Peyer's patch (tissue), 4 donors: Measurements from ENCODE around the gene CAST. TPM values are rescaled to one million over a fixed set of nuclear protein-coding genes. Genes with fewer than 3 reads are reported as not detected.

Source experiments
- DNase-seq, 3 donors: peaks; one replicate each; pipeline ENCODE4 v3.0.0-alpha.2; 2017 to 2019
- H3K27ac ChIP-seq, 4 donors: fragments of 200-600 bp; sonication (generic); one replicate each; pipeline ENCODE4 v1.5.1; 2016 to 2019
- H3K27me3 ChIP-seq, 2 donors: fragments of 200-600 bp; sonication (generic); one replicate each; pipeline ENCODE4 v1.5.1; 2019
- H3K36me3 ChIP-seq, 3 donors: fragments of 200-600 bp; sonication (generic); one replicate each; pipeline ENCODE4 v1.5.1; 2016 to 2019
- H3K4me1 ChIP-seq, 4 donors: fragments of 200-600 bp; sonication (generic); one replicate each; pipeline ENCODE4 v1.5.1; 2016 to 2019
- H3K4me3 ChIP-seq, 4 donors: fragments of 200-600 bp; sonication (generic); 1 replicate in 3 of 4; 2 replicates in 1 of 4; pipeline ENCODE4 v1.5.1; 2016 to 2019; ENCODE audit warnings: mild to moderate bottlenecking in 1 of 4
- H3K9me3 ChIP-seq, 4 donors: fragments of 200-600 bp; sonication (generic); one replicate each; pipeline ENCODE4 v1.5.1; 2016 to 2019; ENCODE audit warnings: mild to moderate bottlenecking in 1 of 4
- POLR2A ChIP-seq, 2 donors: fragments of 450-650 bp; IDR thresholded peaks; one replicate each; pipeline ENCODE4 v1.5.1; 2017; ENCODE audit warnings: antibody characterized with exemption in 2 of 2, mild to moderate bottlenecking in 2 of 2, moderate library complexity in 2 of 2
- total RNA-seq, 4 donors: library from RNA; depleted of rRNA; stranded (reverse); fragments of >200 nt; gene quantifications; one replicate each; pipeline ENCODE4 v1.1.0, GENCODE V29; 2016
- TF ChIP-seq, protein P1 (sequence below), 6 experiments: fragments of 450-650 bp in 4 of 6; fragments of 200-600 bp in 2 of 6; sonication (generic) in 1 of 6; IDR thresholded peaks; one replicate each; pipeline ENCODE4 v1.5.1; 2017 to 2019; ENCODE audit warnings: antibody characterized with exemption in 6 of 6, mild to moderate bottlenecking in 3 of 6, moderate library complexity in 1 of 6

The CAST gene
- total RNA-seq, 4 donors from 2014 or later = 268 to 396 (median 337) TPM

DNA sequence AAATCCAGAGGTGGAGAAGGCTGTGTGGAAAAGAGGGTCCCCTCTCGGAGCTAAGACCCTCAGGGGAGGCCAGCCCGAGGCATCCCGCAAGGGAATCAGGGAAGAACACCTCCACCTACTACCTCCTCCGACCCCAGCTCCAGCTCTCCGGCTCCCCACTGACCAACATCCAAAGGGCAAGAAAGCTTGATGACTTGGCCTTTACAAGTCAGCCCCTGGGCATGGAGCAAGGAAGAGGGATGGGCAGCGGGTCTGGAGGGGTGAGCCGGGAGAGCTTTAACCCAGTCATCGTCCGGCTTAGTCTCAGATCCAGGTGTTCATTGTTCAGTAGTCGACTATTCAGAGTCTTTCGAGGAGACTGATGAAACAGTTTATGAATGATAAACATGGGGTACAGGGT, 113.5 kb downstream of the CAST start:
- H3K27ac ChIP-seq = peak overlapping the region in 1 of 4 donors; percentile 28
- no peaks in the 10 kb centered on the region for H3K27me3 ChIP-seq

GRCh38 chr5:96776621-96777020, 114.4 kb downstream of the CAST start:
- Histone ChIP-seq H3K9me3 (no peaks in the 10 kb centered on the region), H3K36me3 (peaks cover 0 to 91% (median 0%) of the 10 kb centered on the region in 3 donors), H3K4me3 (no peak overlapping the region), H3K27ac (peak overlapping the region in 1 of 4 donors; percentile 28), H3K27me3 (no peaks in the 10 kb centered on the region), H3K4me1 (peaks cover 0 to 4% (median 0%) of the 10 kb centered on the region in 4 donors)
- DNase-seq = no peak
- TF ChIP-seq POLR2A (IDR thresholded peaks at IDR 0.05) = no peak
- TF ChIP-seq, protein P1, sequence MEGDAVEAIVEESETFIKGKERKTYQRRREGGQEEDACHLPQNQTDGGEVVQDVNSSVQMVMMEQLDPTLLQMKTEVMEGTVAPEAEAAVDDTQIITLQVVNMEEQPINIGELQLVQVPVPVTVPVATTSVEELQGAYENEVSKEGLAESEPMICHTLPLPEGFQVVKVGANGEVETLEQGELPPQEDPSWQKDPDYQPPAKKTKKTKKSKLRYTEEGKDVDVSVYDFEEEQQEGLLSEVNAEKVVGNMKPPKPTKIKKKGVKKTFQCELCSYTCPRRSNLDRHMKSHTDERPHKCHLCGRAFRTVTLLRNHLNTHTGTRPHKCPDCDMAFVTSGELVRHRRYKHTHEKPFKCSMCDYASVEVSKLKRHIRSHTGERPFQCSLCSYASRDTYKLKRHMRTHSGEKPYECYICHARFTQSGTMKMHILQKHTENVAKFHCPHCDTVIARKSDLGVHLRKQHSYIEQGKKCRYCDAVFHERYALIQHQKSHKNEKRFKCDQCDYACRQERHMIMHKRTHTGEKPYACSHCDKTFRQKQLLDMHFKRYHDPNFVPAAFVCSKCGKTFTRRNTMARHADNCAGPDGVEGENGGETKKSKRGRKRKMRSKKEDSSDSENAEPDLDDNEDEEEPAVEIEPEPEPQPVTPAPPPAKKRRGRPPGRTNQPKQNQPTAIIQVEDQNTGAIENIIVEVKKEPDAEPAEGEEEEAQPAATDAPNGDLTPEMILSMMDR (IDR thresholded peaks at IDR 0.05) = no peak

More for the DNA sequence above, 113.5 kb downstream of the CAST start:
- DNase-seq = no peak
- TF ChIP-seq POLR2A (IDR thresholded peaks at IDR 0.05) = no peak
- TF ChIP-seq, protein P1 (IDR thresholded peaks at IDR 0.05) = no peak
- H3K9me3 ChIP-seq = no peaks in the 10 kb centered on the region
- H3K36me3 ChIP-seq = peaks cover 0 to 95% (median 0%) of the 10 kb centered on the region in 3 donors
- H3K4me1 ChIP-seq = no peaks in the 10 kb centered on the region
- no peak overlapping the region for H3K4me3 ChIP-seq

- Histone ChIP-seq H3K27me3 (no peaks in the 10 kb centered on the region), H3K27ac (no peak overlapping the region), H3K9me3 (no peaks in the 10 kb centered on the region), H3K4me3 (no peak overlapping the region), H3K4me1 (peaks cover 0 to 9% (median 0%) of the 10 kb centered on the region in 4 donors), H3K36me3 (peaks cover 0 to 89% (median 0%) of the 10 kb centered on the region in 3 donors)
- TF ChIP-seq, protein P1 (IDR thresholded peaks at IDR 0.05) = no peak
- TF ChIP-seq POLR2A (IDR thresholded peaks at IDR 0.05) = no peak
- DNase-seq = no peak
Measured at GRCh38 chr5:96778409-96778808, 116.2 kb downstream of the CAST start.

DNA sequence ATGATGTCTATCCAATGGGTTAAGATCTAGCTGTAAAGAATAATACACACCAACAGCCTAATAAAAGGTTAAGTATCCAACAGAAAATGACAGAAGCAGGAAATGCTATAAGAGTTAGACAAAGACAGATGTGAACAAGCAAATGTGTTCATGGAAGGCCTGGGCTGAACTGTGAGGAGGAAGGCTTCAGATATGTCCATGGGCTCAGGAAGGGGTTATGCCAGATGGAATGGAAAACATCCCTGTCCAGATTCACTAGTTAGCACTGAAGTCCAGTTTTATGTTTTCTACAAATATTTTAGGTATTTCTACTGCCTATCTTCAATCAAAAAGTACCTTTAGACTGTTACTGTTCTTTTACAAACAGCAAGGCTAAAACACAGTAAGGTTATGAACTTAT, 118.5 kb downstream of the CAST start:
- peak overlapping the region in 2 of 4 donors; percentile 39 to 72 for H3K27ac ChIP-seq
- no peaks in the 10 kb centered on the region for H3K9me3 ChIP-seq
- peaks cover 0 to 89% (median 0%) of the 10 kb centered on the region in 3 donors for H3K36me3 ChIP-seq
- no peaks in the 10 kb centered on the region for H3K27me3 ChIP-seq
- DNase-seq = no peak
- no peak overlapping the region for H3K4me3 ChIP-seq
- no peak for TF ChIP-seq POLR2A (IDR thresholded peaks at IDR 0.05)
- TF ChIP-seq, protein P1 (IDR thresholded peaks at IDR 0.05) = no peak
- peaks cover 0 to 9% (median 0%) of the 10 kb centered on the region in 4 donors for H3K4me1 ChIP-seq

DNA sequence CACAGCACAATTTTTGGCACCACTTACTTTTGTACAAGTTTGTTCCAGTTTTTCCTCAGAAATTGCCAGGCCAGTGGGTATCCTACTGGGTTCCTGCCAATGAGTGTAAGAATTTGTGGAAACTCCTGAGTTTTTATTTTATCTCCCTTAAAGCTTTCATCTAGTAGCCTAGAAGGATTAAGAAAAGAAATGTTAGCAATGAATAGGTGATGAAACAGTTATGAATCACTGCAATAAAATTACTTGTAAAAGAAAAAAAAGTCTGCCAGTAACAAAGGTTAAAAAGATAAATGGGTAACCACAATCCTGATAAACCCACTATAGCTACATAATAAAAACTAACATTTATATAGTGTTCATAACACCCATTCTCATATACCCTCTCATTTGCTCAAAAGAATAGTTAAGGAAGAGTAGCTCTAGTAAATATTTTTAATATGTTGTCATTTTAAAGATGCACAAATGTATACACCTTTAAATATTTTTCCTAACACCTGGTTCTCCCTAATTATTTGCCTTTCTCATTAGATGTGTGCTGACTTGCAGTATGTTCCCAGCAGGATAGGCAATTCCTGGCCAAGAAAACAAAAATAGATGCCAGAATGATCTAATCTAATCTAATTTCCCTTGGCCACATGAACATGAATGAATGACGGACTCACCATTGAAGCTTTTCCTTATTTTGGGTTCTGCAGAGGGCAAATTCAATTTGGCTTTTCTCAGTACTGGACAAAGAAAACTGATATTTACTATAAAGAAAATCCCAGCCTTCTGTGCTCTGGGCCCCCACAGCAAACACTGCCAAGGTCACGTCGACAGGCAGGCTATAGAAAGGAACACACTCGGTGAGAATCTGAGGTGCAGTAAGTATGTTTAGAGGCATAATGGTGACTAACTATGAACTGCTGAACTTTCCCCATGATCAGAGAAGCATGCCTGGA, 119.1 kb downstream of the CAST start:
- Histone ChIP-seq H3K4me3 (no peak overlapping the region), H3K27me3 (no peaks in the 10 kb centered on the region), H3K27ac (peak overlapping the region in 2 of 4 donors; percentile 39 to 72), H3K36me3 (peaks cover 0 to 89% (median 0%) of the 10 kb centered on the region in 3 donors), H3K9me3 (no peaks in the 10 kb centered on the region), H3K4me1 (peaks cover 0 to 9% (median 0%) of the 10 kb centered on the region in 4 donors)
- DNase-seq = no peak
- TF ChIP-seq, protein P1 (IDR thresholded peaks at IDR 0.05) = no peak
- TF ChIP-seq POLR2A (IDR thresholded peaks at IDR 0.05) = no peak
